Measurements from ENCODE around the gene DUSP23.
A peak's percentile ranks its signal among the peaks of the same experiment; 100 is the strongest.

DUSP23 gene

GRCh38 chr1:159829273-159829634, 48.5 kb downstream of the DUSP23 start:
- peak; percentile 73 for DNase-seq

GRCh38 chr1:159829822-159830465, 49.2 kb downstream of the DUSP23 start:
- no peak for DNase-seq

- DNase-seq, result no peak
These were observed 50.0 kb downstream of the DUSP23 start for GRCh38 chr1:159830722-159831121.

GRCh38 chr1:159831412-159832141, 50.8 kb downstream of the DUSP23 start:
- peak; percentile 60 for DNase-seq

Measured in NCI-H1436 (cell line).